Fibroblast of lung (primary cell): Measurements from ENCODE around the gene TSLP.

ENCODE experiments used
- CTCF ChIP-seq, 2 donors: IDR thresholded peaks in 1 of 2; conservative IDR thresholded peaks in 1 of 2; 1 replicate in 1 of 2; 2 replicates in 1 of 2; pipeline ENCODE4 v1.5.1; 2011 to 2012; ENCODE audit warnings: low read length in 2 of 2, control low read depth in 1 of 2, inconsistent platforms in 1 of 2, low read depth in 1 of 2, mild to moderate bottlenecking in 1 of 2
- EZH2 ChIP-seq: IDR thresholded peaks from 2 replicates; pipeline ENCODE4 v1.5.1; 2012; ENCODE audit warnings: low read length, control low read depth, mild to moderate bottlenecking; ENCODE audit errors: missing control alignments

- no peak for TF ChIP-seq CTCF (conservative IDR thresholded peaks at IDR 0.05 in 1 of 2, IDR thresholded peaks at IDR 0.05 in 1 of 2; ENCODE audit: low read depth in 1 of 2, low read length in 2 of 2)
- no peak for TF ChIP-seq EZH2
These were observed 42.6 kb upstream of the TSLP start for GRCh38 chr5:111028865-111029264.
